Measurements from ENCODE around the gene C9.
"Not testable (repeated sequence)": the region's sequence is repeated elsewhere in the genome, so short reads cannot be mapped to it uniquely, and the experiment has no call there.

Gene C9

DNA sequence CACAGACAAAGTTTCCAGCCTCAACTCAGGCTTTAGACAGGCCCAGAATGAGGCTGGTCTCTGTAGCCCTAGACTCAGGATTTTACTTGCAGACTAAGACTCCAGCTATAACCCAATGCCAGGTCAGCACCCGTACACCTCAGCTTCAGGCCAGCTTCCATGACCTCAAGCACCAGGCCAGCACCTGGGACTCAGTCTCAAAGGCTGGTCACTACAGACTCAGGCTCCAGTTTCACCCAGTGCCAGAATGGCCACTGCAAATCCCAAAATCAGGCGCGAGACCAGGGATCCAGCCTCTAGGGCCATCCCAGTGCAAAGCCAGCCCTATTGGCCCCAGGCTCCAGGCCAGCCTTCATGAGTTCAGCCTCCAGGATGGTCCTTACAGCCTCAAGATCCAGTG is 44.9 kb downstream of the C9 start:
- no peak for TF ChIP-seq POLR2AphosphoS5 (IDR thresholded peaks at IDR 0.05; ENCODE audit: low read depth, low read length)
- TF ChIP-seq TAF1 (IDR thresholded peaks at IDR 0.05; ENCODE audit: borderline replicate concordance, low read depth, low read length) = no peak
- TF ChIP-seq POLR2A (IDR thresholded peaks at IDR 0.05; ENCODE audit: low read depth, low read length) = no peak
- FAIRE-seq (no peak), DNase-seq (ENCODE audit: insufficient read length) (no peak)

DNA sequence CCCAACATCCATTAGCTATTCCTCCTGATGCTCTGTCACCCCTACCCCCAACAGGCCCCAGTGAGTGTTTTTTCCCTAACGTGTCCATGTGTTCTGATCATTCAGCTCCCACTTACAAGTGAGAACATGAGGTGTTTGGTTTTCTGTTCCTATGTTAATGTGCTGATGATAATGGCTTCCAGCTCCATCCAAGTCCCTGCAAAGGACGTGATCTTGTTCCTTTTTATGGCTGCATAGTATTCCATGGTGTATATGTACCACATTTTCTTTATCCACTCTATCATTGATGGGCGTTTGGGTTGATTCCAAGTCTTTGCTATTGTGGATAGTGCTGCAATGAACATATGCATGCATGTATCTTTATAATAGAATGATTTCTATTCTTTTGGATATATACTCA is 47.8 kb downstream of the C9 start:
- DNase-seq (ENCODE audit: insufficient read length); FAIRE-seq: not testable (repeated sequence)

DNA sequence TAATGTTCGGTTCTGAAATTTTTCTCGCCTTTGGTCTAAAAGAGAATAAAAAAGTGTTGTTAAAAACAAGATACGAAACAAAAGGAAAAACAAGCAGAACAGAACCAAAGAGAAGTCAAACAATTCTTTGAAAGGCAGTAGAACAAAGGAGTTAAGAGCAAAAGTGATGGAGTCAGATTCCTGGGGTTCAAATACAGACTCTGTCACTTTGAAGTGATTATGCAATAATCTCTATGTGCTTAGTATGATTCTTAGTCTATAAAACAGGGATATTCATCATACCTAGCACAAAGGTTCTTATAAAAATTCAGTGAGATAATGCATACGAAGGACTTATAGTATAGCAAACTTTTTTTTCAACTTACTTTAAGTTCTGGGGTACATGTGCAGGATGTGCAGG is 48.3 kb downstream of the C9 start:
- TF ChIP-seq POLR2AphosphoS5 (IDR thresholded peaks at IDR 0.05; ENCODE audit: low read depth, low read length) = no peak
- no peak for TF ChIP-seq POLR2A (IDR thresholded peaks at IDR 0.05; ENCODE audit: low read depth, low read length)
- TF ChIP-seq TAF1 (IDR thresholded peaks at IDR 0.05; ENCODE audit: borderline replicate concordance, low read depth, low read length) = no peak
- no peak for DNase-seq (ENCODE audit: insufficient read length)
- no peak for FAIRE-seq

DNA sequence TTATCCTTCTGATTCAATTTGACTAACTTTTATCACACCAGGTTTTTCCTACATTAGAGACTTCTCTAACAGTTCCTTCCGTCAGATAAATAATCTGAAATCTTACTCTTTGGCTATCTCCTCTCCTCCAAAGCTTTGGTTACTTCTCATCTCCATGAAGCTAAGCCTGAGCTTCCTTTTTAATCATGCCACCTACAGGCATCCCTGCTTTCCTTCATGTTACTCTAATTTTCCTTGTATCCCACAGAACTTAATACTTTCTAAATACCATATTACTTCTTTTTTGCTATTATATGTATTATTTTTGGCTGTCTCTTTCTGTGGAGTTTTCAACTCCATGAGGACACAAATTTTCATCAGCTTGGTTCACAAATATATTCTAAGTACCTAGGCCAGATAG is 49.7 kb downstream of the C9 start:
- no peak for DNase-seq (ENCODE audit: insufficient read length)
- no peak for FAIRE-seq
- no peak for TF ChIP-seq TAF1 (IDR thresholded peaks at IDR 0.05; ENCODE audit: borderline replicate concordance, low read depth, low read length)
- TF ChIP-seq POLR2AphosphoS5 (IDR thresholded peaks at IDR 0.05; ENCODE audit: low read depth, low read length) = no peak
- no peak for TF ChIP-seq POLR2A (IDR thresholded peaks at IDR 0.05; ENCODE audit: low read depth, low read length)

DNA sequence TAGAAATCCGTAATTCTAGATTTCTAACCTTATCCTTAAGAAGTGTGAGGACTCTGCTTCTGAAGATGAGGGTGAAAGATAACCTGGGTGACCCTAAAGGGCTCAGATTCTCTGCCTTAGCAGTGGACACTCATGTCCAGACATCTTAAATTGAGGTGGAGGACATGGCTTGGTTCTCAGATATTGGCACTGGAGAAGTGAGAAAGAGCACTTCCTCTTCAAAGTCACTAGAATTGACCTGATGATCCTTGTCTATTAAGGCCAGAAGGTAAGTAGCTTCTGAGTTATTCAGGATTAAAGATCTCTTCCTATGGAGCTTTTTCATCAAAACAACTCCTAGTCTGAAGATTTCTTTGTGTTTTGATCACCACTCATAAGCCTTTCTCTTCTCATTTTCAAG is 54.8 kb downstream of the C9 start:
- DNase-seq (ENCODE audit: insufficient read length) = no peak
- FAIRE-seq = no peak

DNA sequence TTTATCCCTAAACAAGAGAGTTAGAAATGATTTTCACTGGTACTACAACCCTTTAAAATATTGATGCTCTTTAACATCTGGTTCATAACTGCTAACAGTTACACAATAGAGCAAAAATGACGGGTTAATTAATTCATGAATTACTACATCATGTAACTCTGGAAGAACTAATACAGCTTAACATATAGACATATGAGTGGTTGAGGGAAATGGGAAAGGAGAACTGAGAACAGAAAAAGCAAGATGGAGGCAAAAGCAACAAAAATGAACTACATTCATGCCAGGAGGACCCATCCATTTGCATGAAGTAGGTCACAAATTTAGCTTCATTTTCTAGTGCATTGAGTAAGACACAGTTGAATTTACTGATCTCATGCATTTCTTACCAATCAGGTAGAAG is 61.8 kb downstream of the C9 start:
- FAIRE-seq = no peak

More for the DNA sequence above, 54.8 kb downstream of the C9 start:
- TF ChIP-seq POLR2AphosphoS5 (IDR thresholded peaks at IDR 0.05; ENCODE audit: low read depth, low read length) (no peak), POLR2A (IDR thresholded peaks at IDR 0.05; ENCODE audit: low read depth, low read length) (no peak), TAF1 (IDR thresholded peaks at IDR 0.05; ENCODE audit: borderline replicate concordance, low read depth, low read length) (no peak)

DNA sequence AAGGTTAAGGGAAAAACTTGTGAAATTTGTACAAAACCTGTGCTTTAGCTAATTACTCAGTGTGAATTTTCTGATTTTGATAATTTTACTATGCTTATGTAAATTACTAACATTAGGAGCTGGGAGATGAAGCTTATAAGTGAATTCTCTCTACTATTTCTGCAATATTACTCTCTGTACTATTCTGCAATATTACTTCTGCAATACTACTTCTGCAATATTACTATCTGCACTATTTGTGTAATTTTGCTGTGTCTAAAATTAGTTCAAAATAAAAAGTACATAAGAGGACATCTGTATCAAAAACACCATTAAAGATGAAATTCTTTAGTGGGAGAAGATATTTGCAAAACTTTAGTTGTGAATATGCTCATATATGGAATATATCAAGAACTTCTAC is 62.9 kb downstream of the C9 start:
- no peak for DNase-seq (ENCODE audit: insufficient read length)
- no peak for TF ChIP-seq POLR2A (IDR thresholded peaks at IDR 0.05; ENCODE audit: low read depth, low read length)
- no peak for TF ChIP-seq POLR2AphosphoS5 (IDR thresholded peaks at IDR 0.05; ENCODE audit: low read depth, low read length)
- TF ChIP-seq TAF1 (IDR thresholded peaks at IDR 0.05; ENCODE audit: borderline replicate concordance, low read depth, low read length) = no peak

More for the DNA sequence above, 61.8 kb downstream of the C9 start:
- no peak for DNase-seq (ENCODE audit: insufficient read length)
- no peak for TF ChIP-seq POLR2AphosphoS5 (IDR thresholded peaks at IDR 0.05; ENCODE audit: low read depth, low read length)
- TF ChIP-seq POLR2A (IDR thresholded peaks at IDR 0.05; ENCODE audit: low read depth, low read length) = no peak
- TF ChIP-seq TAF1 (IDR thresholded peaks at IDR 0.05; ENCODE audit: borderline replicate concordance, low read depth, low read length) = no peak

DNA sequence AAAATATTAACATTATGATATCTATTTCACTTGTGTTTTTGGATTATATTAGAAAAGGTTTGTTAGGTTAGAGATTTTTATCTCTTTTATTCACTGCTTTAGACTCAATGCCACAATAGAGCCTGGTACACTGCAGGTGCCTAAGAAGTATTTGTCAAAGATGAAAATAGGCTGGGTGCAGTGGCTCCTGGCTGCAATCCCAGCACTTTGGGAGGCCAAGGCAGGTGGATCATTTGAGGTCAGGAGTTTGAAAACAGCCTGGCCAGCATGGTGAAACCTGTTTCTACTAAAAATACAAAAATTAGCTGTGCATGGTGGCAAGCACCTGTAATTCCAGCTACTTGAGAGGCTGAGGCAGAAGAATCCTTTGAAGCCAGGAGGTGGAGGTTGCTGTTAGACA is 64.3 kb downstream of the C9 start:
- FAIRE-seq (no peak), DNase-seq (ENCODE audit: insufficient read length) (no peak)
- TF ChIP-seq POLR2AphosphoS5 (IDR thresholded peaks at IDR 0.05; ENCODE audit: low read depth, low read length) = no peak
- no peak for TF ChIP-seq TAF1 (IDR thresholded peaks at IDR 0.05; ENCODE audit: borderline replicate concordance, low read depth, low read length)
- no peak for TF ChIP-seq POLR2A (IDR thresholded peaks at IDR 0.05; ENCODE audit: low read depth, low read length)

More for the DNA sequence above, 62.9 kb downstream of the C9 start:
- no peak for FAIRE-seq

DNA sequence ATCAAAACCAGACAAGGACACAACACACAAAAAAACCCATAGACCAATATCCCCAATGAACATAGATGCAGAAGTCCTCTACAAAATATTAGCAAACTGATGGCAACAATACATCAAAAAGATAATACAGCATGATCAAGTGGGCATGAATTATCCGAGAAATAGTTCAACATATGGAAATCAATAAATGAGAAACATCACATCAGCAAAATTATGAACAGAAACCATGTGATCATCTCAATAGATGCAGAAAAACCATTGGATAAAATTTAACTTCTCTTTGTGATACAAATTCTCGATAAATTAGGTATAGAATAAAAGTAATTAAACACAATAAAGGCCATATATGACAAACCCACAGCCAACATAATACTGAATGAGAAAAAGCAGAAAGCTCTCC is 69.6 kb downstream of the C9 start:
- no peak for TF ChIP-seq POLR2AphosphoS5 (IDR thresholded peaks at IDR 0.05; ENCODE audit: low read depth, low read length)
- no peak for TF ChIP-seq POLR2A (IDR thresholded peaks at IDR 0.05; ENCODE audit: low read depth, low read length)
- no peak for TF ChIP-seq TAF1 (IDR thresholded peaks at IDR 0.05; ENCODE audit: borderline replicate concordance, low read depth, low read length)
- FAIRE-seq (no peak), DNase-seq (ENCODE audit: insufficient read length) (no peak)

DNA sequence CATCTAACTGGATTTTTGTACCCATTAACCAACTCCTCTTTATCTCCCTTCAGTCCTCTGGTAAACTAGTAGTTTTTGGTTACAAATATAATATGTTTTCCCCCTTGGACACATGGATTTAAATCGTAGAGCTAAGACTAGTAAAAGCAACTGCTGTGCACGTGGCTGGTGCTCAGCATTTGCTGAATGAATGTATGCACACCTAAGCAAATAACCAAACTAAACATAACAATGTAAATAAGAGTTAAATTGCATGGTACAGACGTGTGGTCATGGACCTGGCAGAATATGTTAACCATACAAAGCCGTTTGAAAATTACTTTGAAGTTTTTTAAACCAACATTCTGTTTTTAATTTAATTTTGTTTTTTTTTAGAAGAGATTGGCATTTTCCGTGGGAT is 79.7 kb downstream of the C9 start:
- no peak for FAIRE-seq
- TF ChIP-seq POLR2A (IDR thresholded peaks at IDR 0.05; ENCODE audit: low read depth, low read length) (no peak), POLR2AphosphoS5 (IDR thresholded peaks at IDR 0.05; ENCODE audit: low read depth, low read length) (no peak), TAF1 (IDR thresholded peaks at IDR 0.05; ENCODE audit: borderline replicate concordance, low read depth, low read length) (no peak)

DNA sequence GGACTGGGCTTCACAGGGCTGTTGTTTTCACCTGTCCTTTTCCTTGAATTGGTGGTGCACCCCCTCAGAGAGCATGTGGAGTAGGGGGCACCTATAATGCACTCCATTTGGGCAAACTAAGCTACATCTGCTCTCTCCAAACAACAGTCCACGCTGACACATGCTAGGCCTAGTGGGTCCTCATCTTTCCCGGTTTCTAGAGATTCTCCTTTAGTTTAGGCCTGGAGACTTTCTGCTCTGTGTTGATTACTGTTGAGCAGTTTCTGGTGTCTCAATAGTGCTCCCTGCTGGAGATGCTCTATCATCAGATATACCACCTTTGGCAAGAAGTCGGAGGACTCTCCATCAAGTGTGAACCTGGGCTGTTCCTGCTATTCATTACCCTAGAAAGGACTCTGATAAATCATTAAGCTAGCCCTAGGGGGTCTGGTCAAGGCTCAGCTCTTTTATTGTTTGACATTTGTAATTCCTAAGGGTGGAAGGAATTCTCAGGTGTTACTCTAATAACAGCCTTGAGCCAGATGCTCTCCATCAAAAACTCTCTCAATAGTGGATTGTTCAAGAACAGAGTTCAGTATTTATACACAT is 81.0 kb downstream of the C9 start:
- TF ChIP-seq POLR2A (IDR thresholded peaks at IDR 0.05; ENCODE audit: low read depth, low read length) (no peak), TAF1 (IDR thresholded peaks at IDR 0.05; ENCODE audit: borderline replicate concordance, low read depth, low read length) (no peak), POLR2AphosphoS5 (IDR thresholded peaks at IDR 0.05; ENCODE audit: low read depth, low read length) (no peak)
- DNase-seq (ENCODE audit: insufficient read length) (no peak), FAIRE-seq (peak; percentile 90)

More for the DNA sequence above, 79.7 kb downstream of the C9 start:
- DNase-seq (ENCODE audit: insufficient read length) = no peak

DNA sequence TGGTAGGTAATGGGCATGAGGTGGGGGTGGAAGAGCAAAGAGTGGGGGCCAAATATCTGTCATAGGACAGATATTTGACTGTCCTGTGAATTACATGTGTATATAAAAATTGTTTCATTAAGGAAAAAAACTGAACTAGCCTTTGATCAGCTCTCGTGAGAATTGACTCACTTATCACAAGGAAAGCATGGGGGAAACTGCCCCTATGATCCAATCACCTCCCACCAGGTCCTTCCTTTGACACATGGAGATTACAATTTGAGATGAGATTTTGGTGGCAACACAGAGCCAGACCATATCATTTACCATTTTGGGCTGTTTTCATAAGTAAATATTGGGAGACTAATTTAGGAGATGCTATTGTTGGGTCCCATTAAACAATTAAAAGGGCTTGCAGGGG is 81.7 kb downstream of the C9 start:
- TF ChIP-seq TAF1 (IDR thresholded peaks at IDR 0.05; ENCODE audit: borderline replicate concordance, low read depth, low read length) (no peak), POLR2AphosphoS5 (IDR thresholded peaks at IDR 0.05; ENCODE audit: low read depth, low read length) (no peak), POLR2A (IDR thresholded peaks at IDR 0.05; ENCODE audit: low read depth, low read length) (no peak)
- DNase-seq (ENCODE audit: insufficient read length) (no peak), FAIRE-seq (no peak)

DNA sequence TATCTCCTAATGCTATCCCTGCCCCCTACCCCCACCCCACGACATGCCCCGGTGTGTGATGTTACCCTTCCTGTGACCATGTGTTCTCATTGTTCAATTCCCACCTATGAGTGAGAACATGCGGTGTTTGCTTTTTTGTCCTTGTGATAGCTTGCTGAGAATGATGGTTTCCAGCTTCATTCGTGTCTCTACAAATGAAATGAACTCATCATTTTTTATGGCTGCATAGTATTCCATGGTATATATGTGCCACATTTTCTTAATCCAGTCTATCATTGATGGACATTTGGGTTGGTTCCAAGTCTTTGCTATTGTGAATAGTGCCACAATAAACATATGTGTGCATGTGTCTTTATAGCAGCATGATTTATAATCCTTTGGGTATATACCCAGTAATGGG is 88.4 kb downstream of the C9 start:
- FAIRE-seq; DNase-seq (ENCODE audit: insufficient read length): not testable (repeated sequence)
